NK-92 (cell line): Measurements from ENCODE around the gene TCEAL2.
"Not testable (repeated sequence)": the region's sequence is repeated elsewhere in the genome, so short reads cannot be mapped to it uniquely, and the experiment has no call there.

ENCODE experiments used
- DNase-seq: peaks from one replicate; lab custom pipeline; 2025; ENCODE audit not compliant: unreplicated experiment; lab: John Stamatoyannopoulos, UW

Gene TCEAL2

DNA sequence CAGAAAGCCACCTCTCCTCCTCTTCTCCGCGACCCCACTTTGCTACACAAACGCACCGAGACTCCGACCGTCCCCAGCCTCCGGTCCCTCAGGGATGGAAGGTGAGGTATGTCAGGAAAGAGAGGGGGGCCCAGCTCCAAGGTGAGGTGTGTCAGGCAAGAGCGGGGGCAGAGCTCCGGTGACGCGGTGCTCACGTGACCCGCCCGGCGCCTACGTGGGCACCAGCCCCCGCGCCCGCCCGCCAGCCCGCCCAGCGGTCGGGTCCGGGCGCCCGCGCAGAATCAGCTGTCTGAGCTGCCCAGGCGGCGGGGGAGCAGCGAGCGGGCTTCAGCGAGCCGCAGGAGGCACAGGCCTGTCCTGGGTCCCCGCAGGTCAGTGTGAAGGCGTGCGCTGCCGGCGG, at the start of gene TCEAL2:
Gene TCEAL2 (plus strand): TSS at position 244 of the 400 bp plus-strand sequence. CDS start 1,152 bp downstream, outside the sequence.
- DNase-seq = not testable (repeated sequence)

DNA sequence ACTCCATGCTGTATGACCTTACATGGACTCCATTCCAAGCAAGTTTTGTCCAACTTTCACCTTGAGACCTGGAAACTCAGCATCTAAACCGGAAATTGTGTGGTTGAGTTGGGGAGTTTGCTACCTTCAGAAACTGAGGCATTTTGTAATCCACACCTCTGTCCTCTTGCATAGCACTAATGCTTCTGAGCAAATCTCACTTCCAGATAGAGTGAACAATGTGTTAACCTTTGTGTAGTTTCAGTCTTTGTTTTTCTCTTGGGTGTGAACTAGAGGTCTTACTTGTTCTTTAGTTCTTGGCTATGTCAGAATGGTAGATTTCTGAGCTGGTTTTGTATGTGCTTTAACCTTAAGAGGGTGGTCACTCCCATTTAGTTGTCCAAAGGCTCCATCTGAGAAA, 48.1 kb upstream of the TCEAL2 start:
- no peak for DNase-seq

DNA sequence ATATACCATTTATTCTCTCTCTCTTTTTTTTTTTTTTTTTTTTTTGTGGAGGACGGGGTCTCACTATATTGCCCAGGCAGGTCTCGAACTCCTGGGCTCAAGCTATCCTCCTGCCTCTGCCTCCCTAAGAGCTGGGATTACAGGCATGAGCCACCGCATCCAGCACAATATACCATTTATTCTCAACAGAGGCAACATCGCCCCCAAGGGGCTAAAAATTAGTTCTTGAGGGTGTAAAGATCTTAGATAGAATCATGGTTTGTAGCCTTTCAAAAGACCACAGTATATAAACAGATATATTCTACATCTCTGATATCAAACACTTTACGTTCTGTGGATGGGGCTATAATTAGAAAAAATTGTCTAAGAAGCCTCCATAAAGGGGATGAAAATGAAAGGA, 39.8 kb upstream of the TCEAL2 start:
- DNase-seq = no peak

DNA sequence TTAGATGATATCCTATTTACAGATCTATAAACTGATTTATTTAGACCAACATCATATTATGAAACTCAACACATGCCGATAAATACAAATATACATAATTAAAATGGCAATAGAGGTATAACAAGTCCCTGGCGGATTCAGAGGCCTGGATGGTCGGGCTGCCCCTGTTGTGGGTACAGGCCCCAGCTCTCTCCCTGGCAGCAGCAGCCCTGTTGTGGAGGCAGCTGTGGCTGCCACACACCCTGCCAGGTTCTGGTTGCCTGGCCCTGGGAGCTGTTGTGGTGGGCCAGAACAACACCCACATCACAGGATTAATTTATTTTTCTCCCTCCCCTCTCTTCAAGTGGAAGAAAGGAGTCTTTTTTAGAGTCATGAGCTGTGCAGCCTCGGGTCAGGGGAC, 12.1 kb upstream of the TCEAL2 start:
- no peak for DNase-seq

DNA sequence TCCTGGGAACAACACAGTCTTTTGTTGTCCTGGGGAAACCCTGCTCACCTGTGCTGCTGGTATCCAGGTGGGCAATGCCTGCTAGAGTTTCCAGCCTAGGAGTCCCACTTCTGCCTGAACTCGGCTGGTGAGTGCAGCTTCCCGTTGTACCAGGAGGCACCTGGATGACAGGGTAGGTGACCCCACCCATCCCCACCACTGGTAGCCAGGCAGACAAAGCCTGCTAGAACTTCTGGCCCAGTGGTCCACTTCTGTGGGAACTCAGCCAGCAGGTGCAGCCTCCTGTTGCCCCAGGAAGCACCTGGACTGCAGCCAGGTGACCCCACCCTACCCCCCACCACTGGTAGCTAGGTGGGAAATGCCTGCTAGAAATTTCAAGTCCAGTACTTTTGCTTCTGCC, 9.7 kb upstream of the TCEAL2 start:
- DNase-seq = no peak

DNA sequence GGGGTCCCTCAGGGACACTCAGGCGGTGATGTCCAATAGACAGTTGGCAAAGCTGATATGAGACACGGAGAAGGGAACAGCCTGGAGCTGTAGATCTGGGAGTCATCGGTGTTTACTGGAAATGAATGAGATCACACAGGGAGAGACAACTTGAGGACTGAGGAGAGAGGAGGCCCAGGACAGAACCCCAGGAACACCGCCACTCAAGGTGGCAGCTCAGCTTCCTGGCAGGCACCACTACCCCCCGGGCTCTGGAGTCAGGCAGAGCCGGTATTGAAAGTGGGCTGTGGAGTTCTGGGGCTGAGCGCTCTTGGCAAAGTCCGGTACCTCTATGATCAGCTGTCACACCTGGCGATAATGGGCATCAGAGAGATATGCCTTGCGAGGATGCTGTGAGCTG, 465 bp upstream of the TCEAL2 start:
- not testable (repeated sequence) for DNase-seq

DNA sequence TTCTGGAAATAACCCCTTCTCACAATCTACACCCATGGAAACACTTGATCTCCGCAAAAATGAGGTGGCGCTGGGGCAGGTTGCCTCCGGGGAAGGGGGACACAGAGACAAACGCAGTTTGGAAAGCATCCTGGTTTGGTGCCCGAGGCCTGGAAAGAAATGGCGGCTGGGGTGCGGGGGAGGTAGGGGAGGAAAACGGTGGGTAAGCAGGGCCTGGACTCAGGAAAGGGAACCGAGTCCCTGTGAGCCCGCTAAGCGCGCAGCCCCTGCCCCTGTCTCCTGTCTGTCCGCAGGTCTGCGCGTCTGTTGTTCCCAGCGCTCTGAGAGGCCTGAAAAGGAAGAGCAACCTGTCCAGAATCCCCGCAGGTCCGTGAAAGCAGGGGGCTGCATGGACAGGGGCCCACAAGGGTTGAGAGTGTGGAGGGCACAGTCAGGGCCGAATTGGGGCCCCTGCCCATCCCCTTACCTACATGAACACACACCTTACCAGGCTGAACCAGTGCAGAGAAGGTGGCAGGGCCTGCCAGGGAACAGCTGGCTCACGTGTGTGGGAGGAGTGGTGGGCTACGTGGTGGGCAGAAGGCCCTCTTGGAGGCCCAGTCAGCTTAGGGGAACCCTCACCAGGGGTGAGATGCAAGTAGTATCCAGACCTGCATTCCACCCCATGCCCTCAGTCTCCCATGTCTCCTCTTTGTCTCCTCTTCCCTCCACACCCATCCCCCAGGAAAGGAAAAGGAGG, 770 bp downstream of the TCEAL2 start:
- not testable (repeated sequence) for DNase-seq

DNA sequence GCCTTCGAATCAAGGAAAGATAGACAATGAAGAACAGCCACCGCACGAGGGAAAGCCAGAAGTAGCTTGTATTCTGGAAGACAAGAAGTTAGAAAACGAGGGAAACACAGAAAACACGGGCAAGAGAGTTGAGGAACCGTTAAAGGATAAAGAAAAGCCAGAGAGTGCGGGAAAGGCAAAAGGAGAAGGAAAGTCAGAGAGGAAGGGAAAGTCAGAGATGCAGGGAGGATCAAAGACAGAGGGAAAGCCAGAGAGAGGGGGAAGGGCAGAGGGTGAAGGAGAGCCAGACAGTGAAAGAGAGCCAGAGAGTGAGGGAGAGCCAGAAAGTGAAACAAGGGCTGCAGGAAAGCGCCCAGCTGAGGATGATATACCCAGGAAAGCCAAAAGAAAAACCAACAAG, 1.4 kb downstream of the TCEAL2 start:
- DNase-seq = no peak

DNA sequence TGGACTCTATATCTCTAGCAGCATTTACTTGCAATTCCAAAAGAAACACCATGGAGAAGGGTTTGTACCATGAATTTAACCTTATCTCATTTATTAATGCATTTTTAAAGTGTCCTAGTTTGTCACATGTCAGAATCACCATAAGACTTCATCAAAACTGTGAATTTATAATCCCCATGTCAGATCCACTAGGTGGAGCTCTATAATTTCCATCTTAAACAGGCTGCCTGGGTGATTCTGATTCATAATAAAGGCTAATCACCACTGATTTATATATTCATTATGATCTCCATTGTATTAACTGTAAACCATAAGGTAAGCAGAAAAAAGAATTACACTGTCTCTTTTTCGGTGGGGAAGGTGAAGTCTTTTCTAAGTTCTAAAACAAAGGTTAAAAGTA, 4.0 kb downstream of the TCEAL2 start:
- no peak for DNase-seq

DNA sequence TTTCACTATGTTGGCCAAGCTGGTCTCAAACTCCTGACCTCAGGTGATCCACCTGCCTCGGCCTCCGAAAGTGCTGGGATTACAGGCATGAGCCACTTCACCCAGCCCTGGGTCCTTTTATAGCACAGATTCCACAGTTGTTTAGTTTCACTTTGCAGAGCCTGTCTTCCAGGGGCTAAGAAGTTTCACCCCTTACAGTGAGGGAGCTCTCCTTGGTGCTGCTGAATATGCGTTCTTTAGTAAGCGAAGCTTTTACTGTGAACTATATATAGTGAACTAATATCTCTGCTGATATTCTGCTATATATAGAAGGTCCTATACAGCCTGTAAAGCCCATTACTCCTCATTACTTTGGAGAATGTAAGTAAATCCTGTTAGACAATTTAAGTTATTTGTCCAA, 12.6 kb downstream of the TCEAL2 start:
- DNase-seq = no peak

DNA sequence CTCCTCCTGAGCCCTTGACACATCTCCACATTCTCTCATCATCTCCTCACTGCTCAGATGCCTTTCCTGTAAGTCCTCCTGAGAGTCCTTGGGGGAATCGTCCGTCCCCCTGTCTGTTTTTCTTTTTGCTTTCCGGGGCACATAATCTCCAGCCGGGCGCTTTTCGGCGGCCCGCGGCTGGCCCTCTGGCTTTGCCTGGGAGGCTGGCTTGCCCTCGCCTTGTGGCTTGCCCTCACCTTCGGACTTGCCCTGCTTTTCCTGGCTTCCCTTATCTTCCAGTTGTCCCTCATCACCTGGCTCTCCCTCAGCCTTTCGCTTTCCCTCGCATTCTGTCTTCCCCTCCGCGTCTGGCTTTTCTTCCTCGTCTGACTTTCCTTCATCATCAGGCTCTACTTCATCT, 15.4 kb downstream of the TCEAL2 start:
- not testable (repeated sequence) for DNase-seq

DNA sequence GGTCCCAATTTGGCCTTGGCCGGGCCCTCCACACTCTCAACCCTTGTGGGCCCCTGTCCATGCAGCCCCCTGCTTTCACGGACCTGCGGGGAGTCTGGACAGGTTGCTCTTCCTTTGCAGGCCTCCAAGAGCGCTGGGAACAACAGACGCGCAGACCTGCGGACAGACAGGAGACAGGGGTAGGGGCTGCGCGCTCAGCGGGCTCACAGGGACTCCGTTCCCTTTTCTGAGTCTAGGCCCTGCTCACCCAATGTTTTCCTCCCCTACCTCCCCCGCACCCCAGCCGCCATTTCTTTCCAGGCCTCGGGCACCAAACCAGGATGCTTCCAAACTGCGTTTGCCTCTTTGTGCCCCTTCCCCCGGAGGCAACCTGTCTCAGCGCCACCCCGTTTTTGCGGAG, 16.2 kb downstream of the TCEAL2 start:
- not testable (repeated sequence) for DNase-seq

DNA sequence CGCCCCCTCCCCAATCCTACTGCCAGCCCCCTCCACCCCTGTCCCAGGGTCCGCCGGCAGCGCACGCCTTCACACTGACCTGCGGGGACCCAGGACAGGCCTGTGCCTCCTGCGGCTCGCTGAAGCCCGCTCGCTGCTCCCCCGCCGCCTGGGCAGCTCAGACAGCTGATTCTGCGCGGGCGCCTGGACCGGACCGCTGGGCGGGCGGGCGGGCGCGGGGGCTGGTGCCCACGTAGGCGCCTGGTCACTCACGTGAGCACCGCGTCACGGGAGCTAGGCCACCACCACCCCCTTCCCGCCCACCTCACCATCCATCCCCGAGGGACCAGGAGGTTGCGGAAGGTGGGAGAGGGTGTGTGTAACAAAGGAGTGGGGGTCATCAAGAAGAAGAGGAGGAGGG, 16.8 kb downstream of the TCEAL2 start, which contains the start of gene TCEAL6:
Gene TCEAL6 (minus strand): TSS at position 208 of the 400 bp plus-strand sequence.
- DNase-seq = not testable (repeated sequence)

DNA sequence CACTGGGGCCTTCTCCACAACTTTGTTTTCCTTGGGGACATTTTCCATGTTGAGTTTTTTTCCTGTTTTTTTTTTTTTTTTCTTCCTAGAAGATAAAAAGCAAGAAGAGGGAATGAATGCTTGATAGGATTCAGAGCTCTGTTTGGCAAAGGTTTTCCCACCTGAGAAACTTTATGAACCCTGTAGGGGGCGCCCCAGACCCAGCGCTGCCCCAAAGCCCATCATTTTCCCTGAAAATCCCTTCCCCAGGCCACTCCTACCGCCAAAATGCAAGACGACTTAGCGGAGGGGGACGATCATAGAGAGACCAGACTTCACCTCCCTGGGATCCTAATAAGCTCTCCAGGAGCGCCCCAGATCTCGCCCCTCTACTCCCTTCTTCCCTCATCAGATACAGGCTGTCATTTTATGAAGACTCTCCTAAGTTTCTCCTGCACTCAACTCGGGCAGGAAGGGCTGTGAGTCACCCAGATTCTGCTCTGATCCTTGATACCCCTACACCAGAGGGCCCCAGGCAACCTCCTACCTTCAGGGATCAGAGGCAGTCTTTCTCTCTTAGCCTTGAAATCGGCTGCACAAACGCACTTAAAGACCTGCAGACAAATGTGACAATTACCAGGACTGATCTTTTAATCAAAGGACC, 28.9 kb downstream of the TCEAL2 start:
- no peak for DNase-seq

DNA sequence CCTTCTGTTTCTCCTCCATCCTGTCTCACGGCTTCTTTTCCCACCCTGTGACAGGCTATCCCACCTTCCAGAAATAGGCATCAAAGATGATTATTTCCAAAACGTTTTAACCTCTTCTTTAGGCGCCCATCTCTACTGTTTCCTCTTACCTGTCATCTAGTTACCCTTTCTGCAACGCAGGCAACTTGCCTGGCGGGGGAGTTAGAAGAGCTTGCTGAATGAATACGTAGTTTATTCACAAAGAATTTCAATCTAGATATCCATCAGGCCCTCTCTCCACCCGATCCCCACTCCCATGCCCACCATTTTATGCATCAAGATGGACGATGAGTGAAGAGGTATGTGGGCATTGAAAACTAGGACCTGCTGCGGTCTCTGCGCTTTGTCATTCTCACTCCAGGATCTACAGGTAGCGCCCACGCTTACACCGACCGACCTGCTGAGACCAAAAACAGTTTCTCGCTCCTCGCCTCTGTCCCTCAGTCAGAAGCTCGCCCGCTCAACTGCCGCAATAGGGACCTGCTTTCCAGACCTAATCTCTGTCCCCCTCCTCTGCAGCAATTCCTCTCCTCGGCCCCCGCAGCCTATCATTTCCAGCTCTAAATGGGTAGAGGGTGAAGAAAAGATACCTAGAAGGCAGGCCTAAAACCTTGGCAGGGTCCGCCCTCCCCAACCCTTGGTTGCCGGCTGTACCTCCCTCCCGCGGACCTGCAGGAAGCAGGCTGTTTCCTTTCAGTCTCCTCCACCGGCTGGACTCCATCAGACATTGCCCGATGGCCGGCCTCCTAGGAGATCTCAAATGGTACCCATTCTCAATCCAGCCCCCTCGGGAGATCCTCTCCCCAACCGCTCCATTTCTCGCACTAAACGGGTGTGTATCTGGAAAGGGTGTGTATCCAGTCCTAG, 29.7 kb downstream of the TCEAL2 start:
- DNase-seq = no peak

DNA sequence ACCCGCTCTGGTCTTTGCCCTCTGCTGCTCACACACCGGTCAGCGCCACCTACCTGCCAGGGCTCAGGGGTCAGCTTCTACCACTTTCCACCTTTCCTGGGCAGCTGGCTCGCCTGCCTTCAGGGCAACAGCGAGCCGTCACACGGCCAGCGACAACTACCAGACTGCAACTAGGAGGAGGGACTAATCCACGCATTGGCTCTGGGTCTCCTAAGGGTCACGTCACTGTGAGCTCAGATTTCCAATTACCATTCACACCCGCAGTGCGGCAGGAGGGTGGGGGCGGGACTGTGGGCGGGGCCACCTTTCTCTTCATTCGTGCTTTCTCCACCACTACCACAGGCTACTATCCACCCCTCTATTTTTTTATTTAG, 30.3 kb downstream of the TCEAL2 start, which contains the start of gene BEX5:
Gene BEX5 (minus strand): TSS at position 172 of the 374 bp plus-strand sequence. CDS start 1,712 bp downstream, outside the sequence.
- DNase-seq = no peak
